NCI-H146 treated with DMSO at 0.1 percent for 48 hours (cell line): ENCODE results near the gene PIKFYVE.

Experiments used
- DNase-seq: peaks from one replicate; lab custom pipeline; 2025; ENCODE audit not compliant: unreplicated experiment; lab: John Stamatoyannopoulos, UW

Gene PIKFYVE

GRCh38 chr2:208407667-208408066 lies 141.6 kb downstream of the PIKFYVE start:
- no peak for DNase-seq
